OCI-LY1 (cell line): ENCODE results near the gene GPATCH3.

Source experiments
- EZH2 ChIP-seq: fragments of 200-600 bp; sonication (generic), shearing (Covaris generic); IDR thresholded peaks from 2 replicates; pipeline ENCODE4 v1.8.0; 2017; ENCODE audit warnings: borderline replicate concordance, mixed run types, mild to moderate bottlenecking, antibody characterized with exemption, low read length, moderate library complexity, mixed read lengths
- TF ChIP-seq, protein P1 (sequence below): fragments of 200-600 bp; sonication (generic), shearing (Covaris generic); IDR thresholded peaks from 2 replicates; pipeline ENCODE4 v1.5.1; 2017; ENCODE audit warnings: mild to moderate bottlenecking, antibody characterized with exemption, low read length, moderate library complexity, mixed read lengths

DNA sequence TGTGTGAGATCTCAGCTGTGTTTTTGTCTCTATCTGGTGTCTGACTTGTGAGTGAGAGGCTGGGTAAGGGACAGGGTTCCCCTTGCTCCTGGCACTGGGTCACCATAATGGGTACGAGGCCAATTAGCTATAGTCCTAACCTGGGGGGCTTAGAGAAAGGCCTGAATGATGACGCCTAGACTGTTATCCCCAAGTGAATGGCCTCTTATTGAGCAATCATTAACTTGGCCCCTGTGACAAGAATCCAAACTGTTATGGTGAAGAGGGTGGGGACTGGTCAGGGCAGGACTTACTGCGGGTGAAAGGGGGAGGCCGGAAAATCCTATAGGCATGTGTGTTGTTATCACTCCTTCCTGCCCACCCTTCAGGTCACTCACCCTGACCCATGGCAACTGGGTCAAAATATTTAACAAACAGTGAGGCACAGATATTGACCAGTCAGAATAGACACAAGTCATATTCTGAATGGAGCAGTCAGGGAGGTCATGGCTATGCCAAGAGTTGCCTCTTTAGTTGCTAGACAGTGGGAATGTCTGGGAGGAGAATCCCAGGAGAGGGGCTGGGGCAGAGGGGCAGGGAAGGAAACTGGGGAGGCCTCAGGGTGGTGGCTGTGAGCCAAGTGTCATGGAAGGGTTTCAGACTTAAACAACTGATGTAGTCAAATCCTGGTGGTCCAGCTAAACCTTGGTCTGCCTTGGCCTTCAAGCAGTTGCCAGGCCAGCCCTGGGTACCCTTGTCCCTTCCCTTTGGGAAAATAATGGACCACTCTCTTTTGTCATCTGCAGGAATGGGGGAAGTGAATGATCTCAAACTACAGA is 10.3 kb upstream of the GPATCH3 start:
- TF ChIP-seq, protein P1, sequence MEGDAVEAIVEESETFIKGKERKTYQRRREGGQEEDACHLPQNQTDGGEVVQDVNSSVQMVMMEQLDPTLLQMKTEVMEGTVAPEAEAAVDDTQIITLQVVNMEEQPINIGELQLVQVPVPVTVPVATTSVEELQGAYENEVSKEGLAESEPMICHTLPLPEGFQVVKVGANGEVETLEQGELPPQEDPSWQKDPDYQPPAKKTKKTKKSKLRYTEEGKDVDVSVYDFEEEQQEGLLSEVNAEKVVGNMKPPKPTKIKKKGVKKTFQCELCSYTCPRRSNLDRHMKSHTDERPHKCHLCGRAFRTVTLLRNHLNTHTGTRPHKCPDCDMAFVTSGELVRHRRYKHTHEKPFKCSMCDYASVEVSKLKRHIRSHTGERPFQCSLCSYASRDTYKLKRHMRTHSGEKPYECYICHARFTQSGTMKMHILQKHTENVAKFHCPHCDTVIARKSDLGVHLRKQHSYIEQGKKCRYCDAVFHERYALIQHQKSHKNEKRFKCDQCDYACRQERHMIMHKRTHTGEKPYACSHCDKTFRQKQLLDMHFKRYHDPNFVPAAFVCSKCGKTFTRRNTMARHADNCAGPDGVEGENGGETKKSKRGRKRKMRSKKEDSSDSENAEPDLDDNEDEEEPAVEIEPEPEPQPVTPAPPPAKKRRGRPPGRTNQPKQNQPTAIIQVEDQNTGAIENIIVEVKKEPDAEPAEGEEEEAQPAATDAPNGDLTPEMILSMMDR = no peak
- no peak for TF ChIP-seq EZH2
